IPS-15b (cell line): Measurements from ENCODE around the gene AWAT2.

Source experiments
- H3K27me3 ChIP-seq: one replicate; pipeline ENCODE4 v1.6.1; 2013; ENCODE audit warnings: low read length; ENCODE audit not compliant: control insufficient read depth, insufficient read depth
- H3K36me3 ChIP-seq: one replicate; pipeline ENCODE4 v1.6.1; 2013; ENCODE audit warnings: low read length; ENCODE audit not compliant: control insufficient read depth, insufficient read depth
- H3K4me1 ChIP-seq: one replicate; pipeline ENCODE4 v1.6.1; 2013; ENCODE audit warnings: mild to moderate bottlenecking, low read length; ENCODE audit not compliant: control insufficient read depth, insufficient read depth
- H3K4me3 ChIP-seq: one replicate; pipeline ENCODE4 v1.5.1; 2013; ENCODE audit warnings: low read depth, low read length
- H3K9ac ChIP-seq: one replicate; pipeline ENCODE4 v1.6.1; 2013; ENCODE audit warnings: low read depth, mild to moderate bottlenecking, low read length
- H3K9me3 ChIP-seq: one replicate; pipeline ENCODE4 v1.6.1; 2013; ENCODE audit warnings: mild to moderate bottlenecking, low read length; ENCODE audit not compliant: control insufficient read depth, insufficient read depth

Gene AWAT2

DNA sequence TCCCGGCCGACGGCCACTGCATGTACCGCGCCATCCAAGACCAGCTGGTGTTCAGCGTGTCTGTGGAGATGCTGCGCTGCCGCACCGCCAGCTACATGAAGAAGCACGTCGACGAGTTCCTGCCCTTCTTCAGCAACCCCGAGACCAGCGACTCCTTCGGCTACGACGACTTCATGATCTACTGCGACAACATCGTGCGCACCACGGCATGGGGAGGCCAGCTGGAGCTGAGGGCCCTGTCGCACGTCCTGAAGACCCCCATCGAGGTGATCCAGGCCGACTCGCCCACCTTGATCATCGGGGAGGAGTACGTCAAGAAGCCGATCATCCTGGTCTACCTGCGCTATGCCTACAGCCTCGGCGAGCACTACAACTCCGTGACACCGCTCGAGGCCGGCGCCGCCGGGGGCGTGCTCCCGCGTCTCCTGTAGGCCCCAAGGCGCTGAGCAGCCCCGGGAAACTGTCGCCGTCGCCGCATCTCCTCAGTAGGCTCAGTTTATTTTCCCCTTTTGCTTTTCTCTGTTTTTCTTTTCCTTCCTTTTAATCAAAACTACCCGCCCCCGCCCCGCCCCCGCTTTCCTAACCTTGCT is 13.3 kb upstream of the AWAT2 start:
- Histone ChIP-seq H3K9me3 (no peaks in the 10 kb centered on the region), H3K4me3 (no peak overlapping the region), H3K4me1 (no peaks in the 10 kb centered on the region), H3K36me3 (no peaks in the 10 kb centered on the region), H3K27me3 (no peaks in the 10 kb centered on the region), H3K9ac (no peak overlapping the region)

DNA sequence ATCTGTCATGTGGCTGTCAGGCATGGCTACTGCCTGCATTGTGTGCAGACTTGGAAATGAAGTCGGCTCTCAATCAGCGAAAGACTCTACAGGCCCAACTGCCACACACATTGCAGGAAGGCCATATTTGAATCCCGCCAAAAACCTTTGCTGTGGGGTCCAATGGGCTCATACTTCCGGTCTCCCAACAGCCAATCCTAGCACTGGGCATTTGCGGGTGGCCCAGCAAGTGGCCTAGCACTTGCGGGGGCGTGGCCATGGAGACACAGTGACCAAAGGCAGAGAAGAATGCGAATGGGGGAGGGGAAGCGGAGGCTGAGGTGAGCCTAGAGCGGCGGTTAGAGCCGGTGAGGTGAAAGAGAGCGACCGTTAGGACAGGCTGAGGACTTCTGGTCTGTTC is 12.3 kb upstream of the AWAT2 start, which contains the start of gene OTUD6A:
OTUD6A (plus strand) TSS at position 382 of the 400 bp plus-strand sequence. CDS start 68 bp downstream, outside the sequence.
- Histone ChIP-seq H3K9me3 (no peaks in the 10 kb centered on the region), H3K4me3 (no peak within 1 kb of the TSS), H3K27me3 (no peaks in the 10 kb centered on the region), H3K36me3 (no peaks in the 10 kb centered on the region), H3K4me1 (no peaks in the 10 kb centered on the region), H3K9ac (no peak within 1 kb of the TSS)

DNA sequence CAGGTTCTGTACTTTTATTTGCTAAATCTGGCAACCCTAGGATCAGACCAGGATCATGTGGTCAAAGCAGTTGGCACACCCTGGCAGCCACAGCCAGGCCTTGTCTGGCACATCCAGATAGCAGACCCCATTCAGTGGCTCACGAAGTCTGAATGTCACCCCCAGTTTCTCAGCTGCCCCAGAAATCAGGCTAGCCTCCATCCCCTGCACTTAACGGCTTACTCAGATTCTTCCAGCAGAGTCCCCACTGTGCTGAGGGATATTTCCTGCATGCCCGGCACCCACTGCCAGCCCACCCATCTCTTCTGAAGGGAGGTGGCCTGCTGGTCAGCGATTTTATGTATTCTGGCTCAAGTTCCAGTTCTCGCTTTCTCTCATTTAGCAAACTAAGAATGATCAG is 4.7 kb upstream of the AWAT2 start:
- Histone ChIP-seq H3K4me3 (no peak overlapping the region), H3K9me3 (no peaks in the 10 kb centered on the region), H3K27me3 (no peaks in the 10 kb centered on the region), H3K9ac (no peak overlapping the region), H3K4me1 (no peaks in the 10 kb centered on the region), H3K36me3 (no peaks in the 10 kb centered on the region)

DNA sequence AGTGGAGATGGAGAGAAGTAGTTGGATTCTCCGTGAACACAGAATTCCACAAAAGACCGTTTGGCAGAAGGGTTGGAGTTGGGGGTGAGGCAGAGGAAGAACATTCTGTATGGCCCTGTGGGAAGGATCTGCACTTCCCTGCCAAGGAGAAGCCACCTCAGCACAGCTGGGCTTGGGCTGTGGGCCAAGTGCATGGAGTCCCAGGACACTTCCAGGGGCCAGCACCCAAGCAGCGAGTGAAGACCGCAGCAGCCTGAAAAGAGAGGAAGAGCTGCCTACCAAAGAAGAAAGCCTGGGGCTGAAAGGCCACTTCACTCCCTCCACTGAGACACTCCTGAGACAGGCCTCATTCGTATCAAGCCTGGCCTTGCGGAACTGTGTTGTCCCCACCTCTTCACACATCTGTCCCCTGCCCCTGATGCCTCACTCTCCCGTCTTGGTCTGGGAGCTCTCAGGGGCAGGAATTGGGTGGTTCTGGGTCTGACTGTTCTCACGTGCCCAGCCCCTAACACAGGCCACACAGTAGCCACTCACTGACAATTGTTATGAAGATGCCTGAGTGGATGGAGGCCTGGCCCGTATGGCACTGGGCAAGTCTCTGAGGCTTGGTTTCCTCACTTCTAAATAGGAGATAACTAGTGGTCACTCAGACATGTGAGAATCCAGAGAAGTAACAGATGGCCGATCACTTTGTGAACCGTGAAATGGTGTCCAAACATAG is 3.3 kb upstream of the AWAT2 start:
- Histone ChIP-seq H3K9ac (no peak overlapping the region), H3K4me1 (no peaks in the 10 kb centered on the region), H3K27me3 (no peaks in the 10 kb centered on the region), H3K9me3 (no peaks in the 10 kb centered on the region), H3K36me3 (no peaks in the 10 kb centered on the region), H3K4me3 (no peak overlapping the region)

DNA sequence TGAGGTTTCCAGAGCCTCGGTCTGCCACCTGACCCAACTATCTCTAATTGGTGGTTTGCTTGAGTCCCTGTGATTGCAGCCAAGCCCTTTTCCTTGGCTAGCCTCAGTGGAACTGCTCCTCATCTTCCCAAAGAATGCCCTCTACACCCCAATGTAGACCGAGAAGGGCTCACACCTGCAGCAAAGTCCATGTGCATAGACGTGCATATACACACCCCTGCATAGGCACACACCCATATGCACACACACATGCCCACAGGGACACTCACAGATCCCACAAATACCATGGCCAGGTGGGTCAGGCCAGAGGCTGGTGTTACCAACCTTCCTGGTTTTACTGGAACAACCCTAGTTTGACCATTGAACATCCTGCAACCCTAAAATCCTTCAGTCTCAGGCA is 332 bp downstream of the AWAT2 start:
- no peaks in the 10 kb centered on the region for H3K27me3 ChIP-seq

DNA sequence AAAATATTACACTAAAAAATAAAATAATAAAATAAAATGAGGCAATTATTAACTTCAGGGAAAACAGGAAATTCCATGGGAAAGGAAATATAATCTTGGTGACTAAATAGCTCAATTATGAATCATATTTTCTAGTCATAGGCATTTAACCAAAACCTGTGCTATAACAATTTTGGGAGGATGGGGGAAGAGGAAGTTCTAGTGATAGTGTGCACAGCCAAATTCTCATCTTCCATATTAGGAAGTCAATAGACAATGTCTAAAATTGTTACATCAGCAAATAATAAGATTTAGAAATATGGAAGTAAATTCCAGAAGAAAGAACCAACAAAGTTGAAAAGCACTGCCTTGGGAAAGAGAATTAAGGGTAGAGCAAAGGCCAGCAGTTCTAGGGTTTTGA is 2.8 kb downstream of the AWAT2 start:
- H3K36me3 ChIP-seq, result no peaks in the 10 kb centered on the region
- no peaks in the 10 kb centered on the region for H3K4me1 ChIP-seq
- H3K9ac ChIP-seq, result no peak overlapping the region
- H3K27me3 ChIP-seq, result no peaks in the 10 kb centered on the region
- no peaks in the 10 kb centered on the region for H3K9me3 ChIP-seq
- no peak overlapping the region for H3K4me3 ChIP-seq

More for the DNA sequence above, 332 bp downstream of the AWAT2 start:
- no peaks in the 10 kb centered on the region for H3K4me1 ChIP-seq
- no peaks in the 10 kb centered on the region for H3K9me3 ChIP-seq
- H3K4me3 ChIP-seq, result no peak overlapping the region
- no peak overlapping the region for H3K9ac ChIP-seq
- H3K36me3 ChIP-seq, result no peaks in the 10 kb centered on the region

DNA sequence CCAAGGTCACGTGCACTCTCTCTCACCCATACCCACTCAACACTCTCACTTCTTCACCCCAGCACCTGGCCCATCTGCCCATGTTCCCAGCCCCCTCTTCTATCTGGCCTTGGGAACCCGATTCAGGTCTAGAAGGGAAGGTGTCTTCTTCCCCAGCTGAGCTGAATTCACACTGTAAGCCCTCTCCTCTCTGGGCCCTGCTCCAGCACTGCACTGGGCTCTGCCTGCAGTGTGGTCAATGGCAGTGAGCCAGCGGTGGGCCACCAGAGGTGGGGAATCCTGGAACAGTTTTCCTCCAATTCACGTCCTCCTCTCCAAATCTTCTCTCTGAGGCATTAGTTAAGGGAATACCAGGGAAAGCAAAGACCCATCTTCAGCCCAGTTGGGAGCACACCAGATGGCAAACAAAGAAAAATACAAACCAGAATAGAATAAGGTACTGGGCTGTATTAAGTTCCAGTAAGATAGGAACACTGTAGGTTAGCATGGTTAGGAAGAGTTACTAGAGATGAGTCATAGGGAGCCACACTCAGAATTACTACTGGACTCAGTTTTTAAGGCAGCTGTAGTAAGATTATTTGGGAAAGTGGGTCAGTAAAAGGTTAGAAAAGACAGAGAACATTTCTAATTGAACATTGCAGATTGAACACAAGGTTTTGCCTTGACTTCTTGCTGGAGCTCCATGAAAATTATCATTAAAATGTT is 5.0 kb downstream of the AWAT2 start:
- Histone ChIP-seq H3K9ac (no peak overlapping the region), H3K4me3 (no peak overlapping the region), H3K27me3 (no peaks in the 10 kb centered on the region), H3K9me3 (no peaks in the 10 kb centered on the region), H3K36me3 (no peaks in the 10 kb centered on the region), H3K4me1 (no peaks in the 10 kb centered on the region)

DNA sequence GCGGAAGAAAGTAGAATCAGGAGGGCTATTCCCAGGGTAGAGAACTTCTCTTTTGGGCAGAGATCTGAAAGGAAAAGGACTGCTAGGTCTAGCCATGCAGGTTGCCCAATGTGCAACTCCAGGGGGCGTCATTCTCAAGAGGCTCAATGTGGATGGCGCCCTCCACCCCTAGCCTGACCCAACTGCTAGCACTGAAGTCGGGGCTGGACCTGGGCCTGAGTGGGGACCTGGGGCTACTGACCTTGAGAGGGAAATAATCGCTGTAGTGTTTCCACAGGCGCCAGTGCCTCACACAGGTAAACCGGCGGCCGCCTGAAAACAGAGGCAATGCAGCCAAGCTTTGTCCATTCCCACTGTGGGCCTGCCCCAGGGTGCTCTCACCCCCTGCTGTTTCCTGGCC is 6.1 kb downstream of the AWAT2 start:
- Histone ChIP-seq H3K4me3 (no peak overlapping the region), H3K36me3 (no peaks in the 10 kb centered on the region), H3K9ac (no peak overlapping the region), H3K27me3 (no peaks in the 10 kb centered on the region), H3K4me1 (no peaks in the 10 kb centered on the region), H3K9me3 (no peaks in the 10 kb centered on the region)

DNA sequence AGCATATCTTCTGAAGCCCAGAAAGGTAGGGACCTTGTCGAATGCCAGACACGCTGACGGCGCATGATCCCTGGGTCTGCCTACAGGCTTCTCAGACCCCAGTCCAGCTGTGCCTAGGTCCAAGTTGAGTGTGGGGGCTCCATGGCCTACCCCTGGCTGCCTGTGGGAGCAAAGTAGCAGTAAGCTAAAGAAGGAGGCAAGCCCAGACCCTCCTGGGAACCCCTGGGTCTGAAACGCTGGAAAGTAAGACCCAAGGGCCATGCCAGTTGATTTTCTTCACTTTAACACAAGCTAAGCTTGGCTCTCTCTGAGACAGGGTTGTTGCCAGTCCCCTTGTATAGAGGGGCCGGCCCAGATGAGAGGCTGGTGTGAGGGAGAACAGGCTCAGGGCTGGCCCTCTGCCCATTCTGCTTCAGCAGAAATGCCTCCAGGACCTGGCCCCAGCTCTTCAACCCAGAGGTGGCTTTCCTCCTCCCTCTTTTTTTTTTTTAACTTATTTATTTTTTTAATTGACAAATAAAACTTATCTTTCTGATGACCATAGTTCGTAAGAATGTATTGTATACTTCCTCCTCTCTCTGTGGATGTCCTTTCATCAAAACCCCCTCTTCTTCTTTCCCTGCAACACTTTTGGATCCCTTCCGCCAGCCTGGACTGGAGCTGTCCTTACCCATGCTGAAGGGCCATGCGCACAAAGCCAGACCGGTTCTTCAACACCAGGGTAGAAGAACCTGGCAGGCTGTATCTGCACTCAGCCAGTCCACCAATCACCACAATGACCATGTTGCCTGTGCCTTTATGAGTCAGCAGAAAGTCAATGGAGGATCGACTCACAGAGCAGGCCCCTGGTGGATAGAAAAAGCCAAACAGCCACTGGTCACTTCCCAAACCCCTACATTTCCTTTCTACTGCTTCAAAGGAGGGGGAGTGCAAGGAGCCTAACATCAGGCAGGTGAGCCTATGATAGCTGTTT is 7.1 kb downstream of the AWAT2 start:
- Histone ChIP-seq H3K36me3 (no peaks in the 10 kb centered on the region), H3K9me3 (no peaks in the 10 kb centered on the region), H3K4me1 (no peaks in the 10 kb centered on the region), H3K4me3 (no peak overlapping the region), H3K27me3 (no peaks in the 10 kb centered on the region), H3K9ac (no peak overlapping the region)

DNA sequence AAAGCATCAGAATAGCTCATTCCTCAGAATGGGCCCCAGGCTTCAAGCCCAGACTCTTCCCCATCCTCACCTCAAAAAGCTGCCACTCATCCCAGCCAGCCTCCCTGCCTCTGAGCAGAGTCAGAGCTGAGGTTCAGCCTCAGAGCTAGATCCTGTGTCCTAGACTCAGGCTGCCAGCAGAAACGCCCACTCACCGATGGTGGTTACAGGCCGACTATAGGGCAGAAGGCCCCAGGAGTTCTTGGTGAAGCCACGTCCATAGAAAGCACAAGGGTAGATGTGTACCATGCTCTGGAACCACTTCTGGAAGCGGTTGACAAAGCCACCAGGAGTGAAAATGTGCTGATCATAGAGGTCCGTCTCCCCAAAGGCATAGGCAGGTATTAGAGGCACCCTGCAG is 7.7 kb downstream of the AWAT2 start:
- H3K9me3 ChIP-seq, result no peaks in the 10 kb centered on the region
- H3K4me1 ChIP-seq, result no peaks in the 10 kb centered on the region
- no peaks in the 10 kb centered on the region for H3K27me3 ChIP-seq
- H3K9ac ChIP-seq, result no peak overlapping the region
- no peak overlapping the region for H3K4me3 ChIP-seq
- no peaks in the 10 kb centered on the region for H3K36me3 ChIP-seq

DNA sequence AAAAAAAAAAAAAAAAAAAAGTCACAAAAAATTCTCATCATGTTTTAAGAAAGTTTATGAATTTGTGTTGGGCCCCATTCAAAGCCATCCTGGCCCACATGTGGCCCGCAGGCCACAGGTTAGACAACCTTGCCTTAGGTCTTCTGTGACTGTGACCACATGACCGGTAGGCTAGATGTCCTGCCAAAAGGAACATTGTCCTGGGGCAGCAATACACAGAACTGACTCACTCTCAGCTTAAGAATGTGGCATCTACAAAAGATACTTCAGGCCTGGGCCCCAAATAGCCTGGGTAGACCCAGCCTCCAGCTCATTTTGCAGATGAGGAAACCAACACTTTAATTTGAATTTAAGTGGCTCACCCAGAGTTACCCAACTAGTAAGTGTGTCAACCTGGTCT is 10.0 kb downstream of the AWAT2 start:
- H3K27me3 ChIP-seq, result no peaks in the 10 kb centered on the region
- H3K9me3 ChIP-seq, result no peaks in the 10 kb centered on the region
- no peak overlapping the region for H3K9ac ChIP-seq
- no peaks in the 10 kb centered on the region for H3K36me3 ChIP-seq
- no peak overlapping the region for H3K4me3 ChIP-seq
- no peaks in the 10 kb centered on the region for H3K4me1 ChIP-seq
